A549 (cell line): Measurements from ENCODE around the gene CTXN3. TPM values are rescaled to one million over a fixed set of nuclear protein-coding genes. Genes with fewer than 3 reads are reported as not detected.

Experiments used
- ATAC-seq, 2 experiments: fragments of 200-7000 bp in 1 of 2; fragments of >200 bp in 1 of 2; cut with Nextera tagmentation in 1 of 2; cut with Tn5 transposase in 1 of 2; 3 replicates each; pipeline versions ENCODE4 v1.8.0 to v1.9.1; 2018 to 2020; ENCODE audit warnings: mild to moderate bottlenecking in 1 of 2, moderate library complexity in 1 of 2
- CTCF ChIA-PET: fragments of 300-600 bp; sonication (Branson Sonifier 250); formaldehyde crosslinking; extraction: SDS; loops from one replicate; lab custom pipeline; 2021; ENCODE audit warnings: antibody characterized with exemption, inconsistent platforms; lab: Yijun Ruan, JAX
- POLR2A ChIA-PET: fragments of 350-600 bp; formaldehyde crosslinking; extraction: SDS; loops from one replicate; lab custom pipeline; 2021; ENCODE audit warnings: antibody characterized with exemption, inconsistent platforms; lab: Yijun Ruan, JAX
- DNase-seq, 2 experiments: peaks; one replicate each; pipeline versions ENCODE4 v3.0.0 to v3.0.0-alpha.2; 2011 to 2016; ENCODE audit warnings: low read depth in 1 of 2, low spot score in 1 of 2
- FAIRE-seq: peaks from 2 replicates; lab custom pipeline; 2011; peaks lifted over from hg19 to GRCh38; lab: Jason Lieb, UNC
- H3K27ac ChIP-seq, 2 experiments: fragments of >200 bp; sonication (Bioruptor Twin); formaldehyde crosslinking; 3 replicates each; pipeline ENCODE4 v1.5.1; 2016 to 2017
- H3K4me1 ChIP-seq: fragments of >200 bp; sonication (Bioruptor Twin); formaldehyde crosslinking; 3 replicates; pipeline ENCODE4 v1.6.1; 2016
- H3K4me2 ChIP-seq: fragments of >200 bp; sonication (Bioruptor Twin); formaldehyde crosslinking; 3 replicates; pipeline ENCODE4 v1.6.1; 2016
- H3K4me3 ChIP-seq: fragments of >200 bp; sonication (Bioruptor Twin); formaldehyde crosslinking; 3 replicates; pipeline ENCODE4 v1.5.1; 2016
- H3K9me3 ChIP-seq: fragments of >200 bp; sonication (Bioruptor Twin); formaldehyde crosslinking; 3 replicates; pipeline ENCODE4 v1.6.1; 2016
- BCL3 ChIP-seq: fragments of >200 bp; sonication (Bioruptor Twin); formaldehyde crosslinking; IDR thresholded peaks from 3 replicates; pipeline ENCODE4 v1.6.1; 2016
- CBX8 ChIP-seq: fragments of 200-600 bp; sonication (generic); IDR thresholded peaks from 2 replicates; pipeline ENCODE4 v1.6.1; 2016
- CEBPB ChIP-seq, 2 experiments: fragments of >200 bp in 1 of 2; sonication (Bioruptor Twin) in 1 of 2; formaldehyde crosslinking in 1 of 2; IDR thresholded peaks; 2 replicates each; pipeline ENCODE4 v1.6.1; 2012 to 2016
- CHD2 ChIP-seq: fragments of 150-350 bp; IDR thresholded peaks from 2 replicates; pipeline ENCODE4 v1.6.1; 2014; ENCODE audit warnings: low read length; ENCODE audit not compliant: partially characterized antibody
- CHD4 ChIP-seq: fragments of 200-600 bp; sonication (generic); IDR thresholded peaks from 2 replicates; pipeline ENCODE4 v1.6.1; 2016; ENCODE audit warnings: antibody characterized with exemption, mild to moderate bottlenecking, borderline replicate concordance
- E2F6 ChIP-seq: IDR thresholded peaks from 2 replicates; pipeline ENCODE4 v1.6.1; 2012; ENCODE audit warnings: low read depth, borderline replicate concordance
- EP300 ChIP-seq, 2 experiments: fragments of >200 bp; sonication (Bioruptor Twin); formaldehyde crosslinking; IDR thresholded peaks; 2 replicates in 1 of 2; 3 replicates in 1 of 2; pipeline ENCODE4 v1.6.1; 2016 to 2017
- ESRRA ChIP-seq: fragments of 150-350 bp; IDR thresholded peaks from 2 replicates; pipeline ENCODE4 v1.6.1; 2014; ENCODE audit warnings: mild to moderate bottlenecking, low read length, borderline replicate concordance
- FOXS1 ChIP-seq: fragments of 250-450 bp; sonication (Bioruptor Pico); IDR thresholded peaks from 2 replicates; pipeline ENCODE4 v1.5.0; 2020; ENCODE audit warnings: mild to moderate bottlenecking, moderate library complexity
- HDAC2 ChIP-seq: fragments of 200-600 bp; sonication (generic); IDR thresholded peaks from 2 replicates; pipeline ENCODE4 v1.6.1; 2016
- HES2 ChIP-seq: fragments of >200 bp; sonication (Bioruptor Twin); formaldehyde crosslinking; IDR thresholded peaks from 2 replicates; pipeline ENCODE4 v1.6.1; 2016
- HEYL ChIP-seq: fragments of 250-450 bp; sonication (Bioruptor Pico); IDR thresholded peaks from 2 replicates; pipeline ENCODE4 v1.8.0; 2021; ENCODE audit warnings: mild to moderate bottlenecking, moderate library complexity
- HMGXB4 ChIP-seq: fragments of 250-450 bp; sonication (Bioruptor Pico); IDR thresholded peaks from 2 replicates; pipeline ENCODE4 v1.5.0; 2021; ENCODE audit warnings: mild to moderate bottlenecking, moderate library complexity, borderline replicate concordance
- HOXA7 ChIP-seq: fragments of 250-450 bp; sonication (Bioruptor Pico); IDR thresholded peaks from 2 replicates; pipeline ENCODE4 v1.5.0; 2020; ENCODE audit warnings: mild to moderate bottlenecking, moderate library complexity
- HOXB5 ChIP-seq: fragments of 250-450 bp; sonication (Bioruptor Pico); IDR thresholded peaks from 2 replicates; pipeline ENCODE4 v1.5.0; 2020; ENCODE audit warnings: mild to moderate bottlenecking, moderate library complexity
- MAX ChIP-seq: IDR thresholded peaks from 2 replicates; pipeline ENCODE4 v1.6.1; 2012
- NPAS2 ChIP-seq: fragments of 250-450 bp; sonication (Bioruptor Pico); IDR thresholded peaks from 2 replicates; pipeline ENCODE4 v1.8.0; 2022; ENCODE audit warnings: mild to moderate bottlenecking, moderate library complexity, borderline replicate concordance
- NR3C1 ChIP-seq: fragments of >200 bp; sonication (Bioruptor Twin); formaldehyde crosslinking; IDR thresholded peaks from 3 replicates; pipeline ENCODE4 v1.6.1; 2017
- PBX3 ChIP-seq: IDR thresholded peaks from 2 replicates; pipeline ENCODE4 v1.6.1; 2012
- POLR2AphosphoS2 ChIP-seq: conservative IDR thresholded peaks from 2 replicates; pipeline ENCODE4 v1.6.1; 2012; ENCODE audit warnings: low read length, improper control_type of control experiment, inconsistent platforms
- RAD21 ChIP-seq, 2 experiments: fragments of >200 bp in 1 of 2; sonication (Bioruptor Twin) in 1 of 2; formaldehyde crosslinking in 1 of 2; IDR thresholded peaks in 1 of 2; conservative IDR thresholded peaks in 1 of 2; 2 replicates in 1 of 2; 3 replicates in 1 of 2; pipeline ENCODE4 v1.6.1; 2012 to 2018; ENCODE audit warnings: inconsistent platforms in 1 of 2
- SMC3 ChIP-seq: fragments of >200 bp; sonication (Bioruptor Twin); formaldehyde crosslinking; IDR thresholded peaks from 3 replicates; pipeline ENCODE4 v1.6.1; 2018; ENCODE audit warnings: inconsistent platforms
- ZC3H11A ChIP-seq: fragments of 450-650 bp; IDR thresholded peaks from 2 replicates; pipeline ENCODE4 v1.6.1; 2014; ENCODE audit warnings: antibody characterized with exemption, mild to moderate bottlenecking
- ZFP36 ChIP-seq: fragments of 450-650 bp; IDR thresholded peaks from 2 replicates; pipeline ENCODE4 v1.6.1; 2014; ENCODE audit warnings: borderline replicate concordance; ENCODE audit not compliant: partially characterized antibody
- ZNF302 ChIP-seq: fragments of 250-450 bp; sonication (Bioruptor Pico); IDR thresholded peaks from 2 replicates; pipeline ENCODE4 v1.9.0; 2021; ENCODE audit warnings: inconsistent platforms, mild to moderate bottlenecking, moderate library complexity
- ZSCAN20 ChIP-seq: fragments of 250-450 bp; sonication (Bioruptor Pico); IDR thresholded peaks from 2 replicates; pipeline ENCODE4 v1.8.0; 2022; ENCODE audit warnings: mild to moderate bottlenecking, moderate library complexity
- WGBS: methylation state at CpG from one replicate; pipeline ENCODE4 v1.1.6; 2017; ENCODE audit errors: missing lambda C conversion rate; 5-methylcytosine and 5-hydroxymethylcytosine counted together
- polyA plus RNA-seq, 4 experiments: library from polyadenylated mRNA; depleted of rRNA in 3 of 4; stranded (reverse); fragments of >200 nt; fragmentation: RNase III in 1 of 4; extraction: RNeasy Plus Mini Kit Qiagen cat#74134 plus additional on column Dnase treatment in 1 of 4; gene quantifications; 2 replicates in 3 of 4; 3 replicates in 1 of 4; pipeline ENCODE4 v1.2.3, GENCODE V29; 2011 to 2017

The CTXN3 gene
- polyA plus RNA-seq, 2 of the 4 experiments (the other 2 are of a cell fraction) = not detected

GRCh38 chr5:127634007-127634406 lies 14.9 kb upstream of the CTXN3 start:
- no peak for DNase-seq

GRCh38 chr5:127639828-127640227 lies 9.1 kb upstream of the CTXN3 start:
- DNase-seq = no peak
- FAIRE-seq = no peak
- CTCF ChIA-PET = no interaction called here
- WGBS = 25% methylated on average over 2 of the region's 2 CpGs
- no peak for ATAC-seq
- Histone ChIP-seq H3K9me3 (no peaks in the 10 kb centered on the region), H3K27ac (no peak overlapping the region), H3K4me1 (no peaks in the 10 kb centered on the region), H3K4me2 (no peak overlapping the region), H3K4me3 (no peak overlapping the region)
- POLR2A ChIA-PET = no interaction called here
- 0 out of 4 replicates have a peak, but pooled peaks of 1 of the 2 experiments have one; percentile 27 for TF ChIP-seq CEBPB (IDR thresholded peaks at IDR 0.05)
- no peak for TF ChIP-seq HES2

More at GRCh38 chr5:127634007-127634406, 14.9 kb upstream of the CTXN3 start:
- Histone ChIP-seq H3K4me3 (no peak overlapping the region), H3K27ac (no peak overlapping the region), H3K4me1 (no peaks in the 10 kb centered on the region), H3K9me3 (no peaks in the 10 kb centered on the region), H3K4me2 (no peak overlapping the region)
- FAIRE-seq = no peak
- POLR2A ChIA-PET = no interaction called here
- TF ChIP-seq ZFP36 (no peak), NPAS2 (no peak), CHD2 (no peak), CBX8 (no peak), BCL3 (no peak), ZC3H11A (no peak), E2F6 (no peak), POLR2AphosphoS2 (no peak), SMC3 (no peak), HEYL (CRISPR knock-in tag) (no peak), ESRRA (no peak), PBX3 (no peak), EP300 (IDR thresholded peaks at IDR 0.05) (no peak), HMGXB4 (CRISPR knock-in tag) (no peak), CHD4 (no peak), HOXB5 (CRISPR knock-in tag) (no peak)
- TF ChIP-seq, all 56 proteins: peak for 0
- no peak for ATAC-seq
- CTCF ChIA-PET = interaction anchor here (1.8 kb wide), 1 partner anchor 12 kb away, joined by 4 read pairs; no protein-coding TSS in a partner anchor

- no peak overlapping the region for H3K4me2 ChIP-seq
- H3K27ac ChIP-seq = no peak overlapping the region
- WGBS = 33% methylated on average over 2 of the region's 2 CpGs
- no peak for FAIRE-seq
- no peak for TF ChIP-seq HOXA7
- TF ChIP-seq FOXS1 (CRISPR knock-in tag) = no peak
- no peak for TF ChIP-seq HES2
- TF ChIP-seq HEYL (CRISPR knock-in tag) = no peak
- TF ChIP-seq RAD21 (conservative IDR thresholded peaks at IDR 0.05 in 1 of 2, IDR thresholded peaks at IDR 0.05 in 1 of 2) = no peak
- TF ChIP-seq CEBPB (IDR thresholded peaks at IDR 0.05) = no peak
- no peak for TF ChIP-seq ZNF302 (CRISPR knock-in tag)
- TF ChIP-seq HDAC2 = no peak
- TF ChIP-seq NR3C1 = no peak
- TF ChIP-seq MAX = no peak
- no peak for TF ChIP-seq ZSCAN20 (CRISPR knock-in tag)
- TF ChIP-seq E2F6 = no peak
- ATAC-seq = no peak
- H3K4me3 ChIP-seq = no peak overlapping the region
- DNase-seq = no peak
- H3K4me1 ChIP-seq = 0 out of 3 replicates have a peak, but pooled peaks cover 6% of the 10 kb centered on the region
- H3K9me3 ChIP-seq = no peaks in the 10 kb centered on the region
- CTCF ChIA-PET = no interaction called here
- POLR2A ChIA-PET = no interaction called here
Measured at GRCh38 chr5:127642949-127643348, 5.9 kb upstream of the CTXN3 start.
